GM12874 (cell line): Measurements from ENCODE around the gene SCAF4.

ENCODE experiments used
- CTCF ChIP-seq: IDR thresholded peaks from 2 replicates; pipeline ENCODE4 v1.5.1; 2011; ENCODE audit warnings: low read depth, mild to moderate bottlenecking, control low read depth, low read length, moderate library complexity; ENCODE audit not compliant: insufficient read depth

Gene SCAF4

GRCh38 chr21:31752967-31753366 lies 21.0 kb upstream of the SCAF4 start:
- no peak for TF ChIP-seq CTCF

GRCh38 chr21:31752352-31752751 lies 20.4 kb upstream of the SCAF4 start:
- TF ChIP-seq CTCF: no peak

- no peak for TF ChIP-seq CTCF
These were observed 18.9 kb upstream of the SCAF4 start for GRCh38 chr21:31750843-31751242.

GRCh38 chr21:31744182-31744800 lies 12.4 kb upstream of the SCAF4 start:
- no peak for TF ChIP-seq CTCF

- TF ChIP-seq CTCF: no peak
These were observed 11.8 kb upstream of the SCAF4 start for GRCh38 chr21:31743712-31744111.

- no peak for TF ChIP-seq CTCF
These were observed 9.2 kb upstream of the SCAF4 start for GRCh38 chr21:31741116-31741515.

GRCh38 chr21:31735511-31735992 lies 3.6 kb upstream of the SCAF4 start:
- no peak for TF ChIP-seq CTCF
